Nephron progenitor cell (in vitro differentiated cells): ENCODE data around the gene PTPN1.

Source experiments
- DNase-seq: peaks from one replicate; pipeline ENCODE4 v3.0.0; 2021
- H3K27ac Mint-ChIP-seq: 2 replicates; pipeline ENCODE4 v1.8.0; 2021; ENCODE audit warnings: mild to moderate bottlenecking, moderate library complexity, mixed read lengths
- H3K27me3 Mint-ChIP-seq: 2 replicates; pipeline ENCODE4 v1.8.0; 2021; ENCODE audit warnings: mild to moderate bottlenecking, low read depth, mixed read lengths; ENCODE audit not compliant: poor library complexity
- H3K36me3 Mint-ChIP-seq: 2 replicates; pipeline ENCODE4 v1.8.0; 2021; ENCODE audit warnings: low read depth, mixed read lengths
- H3K4me1 Mint-ChIP-seq: 2 replicates; pipeline ENCODE4 v1.8.0; 2021; ENCODE audit warnings: mixed read lengths
- H3K4me3 Mint-ChIP-seq: 2 replicates; pipeline ENCODE4 v1.8.0; 2021; ENCODE audit warnings: mild to moderate bottlenecking, moderate library complexity, mixed read lengths
- H3K9me3 Mint-ChIP-seq: 2 replicates; pipeline ENCODE4 v1.8.0; 2021; ENCODE audit warnings: mild to moderate bottlenecking, moderate library complexity, mixed read lengths
- CTCF ChIP-seq: fragments of 200-600 bp; sonication (generic); IDR thresholded peaks from 2 replicates; pipeline ENCODE4 v1.5.0; 2021; ENCODE audit warnings: antibody characterized with exemption

Gene PTPN1

GRCh38 chr20:50528804-50529351 is 18.7 kb downstream of the PTPN1 start:
- Mint-ChIP-seq H3K27me3 (peaks cover 2% of the 10 kb centered on the region), H3K9me3 (no peaks in the 10 kb centered on the region), H3K27ac (no peak overlapping the region), H3K4me1 (peaks cover 26% of the 10 kb centered on the region), H3K36me3 (peaks cover 11% of the 10 kb centered on the region), H3K4me3 (no peak overlapping the region)
- no peak for TF ChIP-seq CTCF
- no peak for DNase-seq

- peaks cover 34% of the 10 kb centered on the region for H3K4me1 Mint-ChIP-seq
- H3K27me3 Mint-ChIP-seq = peaks cover 3% of the 10 kb centered on the region
- TF ChIP-seq CTCF = no peak
- H3K4me3 Mint-ChIP-seq = no peak overlapping the region
- no peak for DNase-seq
- no peaks in the 10 kb centered on the region for H3K9me3 Mint-ChIP-seq
- H3K27ac Mint-ChIP-seq = no peak overlapping the region
- peaks cover 9% of the 10 kb centered on the region for H3K36me3 Mint-ChIP-seq
Observed at GRCh38 chr20:50532221-50532620, 22.0 kb downstream of the PTPN1 start.

- Mint-ChIP-seq H3K4me3 (no peak overlapping the region), H3K9me3 (no peaks in the 10 kb centered on the region), H3K27me3 (peaks cover 3% of the 10 kb centered on the region), H3K27ac (no peak overlapping the region), H3K36me3 (peaks cover 18% of the 10 kb centered on the region), H3K4me1 (peaks cover 43% of the 10 kb centered on the region)
- DNase-seq = no peak
- TF ChIP-seq CTCF = no peak
Observed at GRCh38 chr20:50533061-50533460, 22.9 kb downstream of the PTPN1 start.

- Mint-ChIP-seq H3K36me3 (peaks cover 22% of the 10 kb centered on the region), H3K4me1 (peaks cover 47% of the 10 kb centered on the region), H3K27ac (no peak overlapping the region), H3K4me3 (no peak overlapping the region), H3K9me3 (no peaks in the 10 kb centered on the region), H3K27me3 (peaks cover 3% of the 10 kb centered on the region)
- no peak for TF ChIP-seq CTCF
- DNase-seq = no peak
Observed at GRCh38 chr20:50533464-50533863, 23.3 kb downstream of the PTPN1 start.

GRCh38 chr20:50534567-50534966 is 24.4 kb downstream of the PTPN1 start:
- no peak overlapping the region for H3K4me3 Mint-ChIP-seq
- no peak for TF ChIP-seq CTCF
- peaks cover 1% of the 10 kb centered on the region for H3K9me3 Mint-ChIP-seq
- DNase-seq = no peak
- H3K27ac Mint-ChIP-seq = no peak overlapping the region
- peaks cover 51% of the 10 kb centered on the region for H3K4me1 Mint-ChIP-seq
- peaks cover 3% of the 10 kb centered on the region for H3K27me3 Mint-ChIP-seq
- H3K36me3 Mint-ChIP-seq = peaks cover 27% of the 10 kb centered on the region

GRCh38 chr20:50535162-50535561 is 25.0 kb downstream of the PTPN1 start:
- peaks cover 3% of the 10 kb centered on the region for H3K27me3 Mint-ChIP-seq
- peaks cover 51% of the 10 kb centered on the region for H3K4me1 Mint-ChIP-seq
- peaks cover 33% of the 10 kb centered on the region for H3K36me3 Mint-ChIP-seq
- no peak overlapping the region for H3K4me3 Mint-ChIP-seq
- TF ChIP-seq CTCF = no peak
- DNase-seq = no peak
- no peak overlapping the region for H3K27ac Mint-ChIP-seq
- H3K9me3 Mint-ChIP-seq = peaks cover 4% of the 10 kb centered on the region
